PC-3 (cell line): Measurements from ENCODE around the gene BCAS1. TPM values are rescaled to one million over a fixed set of nuclear protein-coding genes. Genes with fewer than 3 reads are reported as not detected.

ENCODE experiments used
- ATAC-seq: fragments of 200-7000 bp; cut with Tn5 transposase; 2 replicates; pipeline ENCODE4 v1.9.1; 2020; ENCODE audit warnings: mild to moderate bottlenecking, moderate library complexity
- BruUV-seq: library from RNA; stranded (reverse); fragments of 400-500 nt; replicated peaks from 2 replicates; lab custom pipeline; 2021; lab: Mats Ljungman, UMichigan
- CTCF ChIA-PET: fragments of 300-600 bp; sonication (Branson Sonifier 250); formaldehyde crosslinking; loops from one replicate; lab custom pipeline; 2022; ENCODE audit warnings: antibody characterized with exemption; lab: Charles Lee
- POLR2A ChIA-PET: fragments of 300-600 bp; sonication (Branson Sonifier 250); formaldehyde crosslinking; loops from one replicate; lab custom pipeline; 2022; ENCODE audit warnings: antibody characterized with exemption; ENCODE audit not compliant: unreplicated experiment; lab: Charles Lee
- DNase-seq: peaks from one replicate; pipeline ENCODE4 v3.0.0-alpha.2; 2015
- H2AFZ ChIP-seq: fragments of 300-600 bp; sonication (generic); 2 replicates; pipeline ENCODE4 v1.6.0; 2016; ENCODE audit warnings: antibody characterized with exemption, low read length
- H3F3A ChIP-seq: fragments of 300-600 bp; sonication (generic); one replicate; pipeline ENCODE4 v1.6.0; 2017; ENCODE audit warnings: antibody characterized with exemption, low read length, control low read depth, mild to moderate bottlenecking; ENCODE audit not compliant: unreplicated experiment
- H3K27ac ChIP-seq: fragments of 300-600 bp; sonication (generic); 2 replicates; pipeline ENCODE4 v1.5.1; 2016; ENCODE audit warnings: mild to moderate bottlenecking, low read length
- H3K27me3 ChIP-seq: fragments of 300-600 bp; sonication (generic); 2 replicates; pipeline ENCODE4 v1.6.1; 2016; ENCODE audit warnings: low read length, mixed read lengths
- H3K36me3 ChIP-seq: fragments of 300-600 bp; sonication (generic); 2 replicates; pipeline ENCODE4 v1.6.1; 2016; ENCODE audit warnings: low read depth, mixed run types, low read length, mixed read lengths
- H3K4me1 ChIP-seq: fragments of 300-600 bp; sonication (generic); 2 replicates; pipeline ENCODE4 v1.5.1; 2016; ENCODE audit warnings: low read length; ENCODE audit not compliant: insufficient read depth
- H3K4me2 ChIP-seq: fragments of 300-600 bp; sonication (generic); 2 replicates; pipeline ENCODE4 v1.6.0; 2016; ENCODE audit warnings: low read length
- H3K4me3 ChIP-seq: fragments of 300-600 bp; sonication (generic); 2 replicates; pipeline ENCODE4 v1.5.1; 2016; ENCODE audit warnings: mild to moderate bottlenecking, low read length, mixed read lengths
- H3K79me2 ChIP-seq: fragments of 300-600 bp; sonication (generic); 2 replicates; pipeline ENCODE4 v1.6.1; 2017; ENCODE audit warnings: low read length, mixed read lengths
- H3K9ac ChIP-seq: fragments of 300-600 bp; sonication (generic); 2 replicates; pipeline ENCODE4 v1.6.0; 2016; ENCODE audit warnings: mild to moderate bottlenecking, low read length
- H3K9me2 ChIP-seq: fragments of 300-600 bp; sonication (generic); replicated peaks from 2 replicates; pipeline ENCODE4 v1.6.1; 2016; ENCODE audit warnings: mixed run types, low read length, mixed read lengths
- H3K9me3 ChIP-seq: fragments of 300-600 bp; sonication (generic); 2 replicates; pipeline ENCODE4 v1.6.1; 2016; ENCODE audit warnings: low read length, mixed read lengths
- H4K20me1 ChIP-seq: fragments of 300-600 bp; sonication (generic); 2 replicates; pipeline ENCODE4 v1.6.1; 2016; ENCODE audit warnings: low read length, mixed read lengths
- CTCF ChIP-seq: fragments of 300-600 bp; sonication (generic); conservative IDR thresholded peaks from 2 replicates; pipeline ENCODE4 v1.5.1; 2017; ENCODE audit warnings: antibody characterized with exemption, low read depth, mild to moderate bottlenecking, low read length
- EZH2 ChIP-seq: fragments of 300-600 bp; sonication (generic); IDR thresholded peaks from one replicate; pipeline ENCODE4 v1.6.1; 2017; ENCODE audit warnings: antibody characterized with exemption, mild to moderate bottlenecking, low read length; ENCODE audit not compliant: unreplicated experiment
- EZH2phosphoT487 ChIP-seq: fragments of 300-600 bp; sonication (generic); IDR thresholded peaks from 2 replicates; pipeline ENCODE4 v1.6.1; 2018; ENCODE audit warnings: mild to moderate bottlenecking, antibody characterized with exemption, low read length, borderline replicate concordance
- intact Hi-C: fragments of 100-400 bp; cut with micrococcal nuclease; formaldehyde crosslinking; loops from 2 replicates; pipeline ENCODE4 v1.9.0; 2023
- total RNA-seq: library from RNA; depleted of rRNA; stranded (reverse); fragments of >200 nt; gene quantifications from 2 replicates; pipeline ENCODE4 v1.2.3, GENCODE V29; 2014

The BCAS1 gene
- total RNA-seq, 1 experiment from 2014 or later = 0.18 TPM

DNA sequence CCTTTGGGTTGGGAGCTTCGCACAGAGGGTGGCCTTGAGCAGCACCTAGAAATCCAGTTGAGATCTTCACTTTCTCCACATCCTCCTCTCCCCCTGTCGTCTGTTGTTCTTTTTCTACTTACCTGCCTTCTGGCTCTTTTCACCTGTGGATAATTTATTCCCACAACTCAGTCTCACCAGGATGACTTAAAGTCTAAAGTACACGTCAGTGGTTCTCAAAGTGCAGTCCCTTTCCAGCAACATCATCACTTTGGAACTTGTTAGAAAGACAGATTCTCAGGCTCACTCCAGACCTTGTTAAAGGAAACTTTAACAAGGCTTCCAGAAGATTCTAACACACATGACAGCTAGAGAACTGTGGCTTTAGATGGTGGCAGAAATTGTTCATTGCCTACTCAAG is 27.7 kb upstream of the BCAS1 start:
- no peaks in the 10 kb centered on the region for H3F3A ChIP-seq
- intact Hi-C loops = loop anchor here (5.0 kb wide), 1 partner anchor 549 kb away; no protein-coding TSS in a partner anchor
- ATAC-seq (no peak), DNase-seq (no peak)
- H3K9me2 ChIP-seq = no peaks in the 10 kb centered on the region
- TF ChIP-seq CTCF = no peak
- no peak for TF ChIP-seq EZH2
- no peak for TF ChIP-seq EZH2phosphoT487
- no peaks in the 10 kb centered on the region for H3K79me2 ChIP-seq
- no peaks in the 10 kb centered on the region for H3K9me3 ChIP-seq
- BruUV-seq = no TSS peak
- no peak overlapping the region for H2AFZ ChIP-seq
- no peak overlapping the region for H3K4me3 ChIP-seq
- H3K27ac ChIP-seq = no peak overlapping the region
- no peak overlapping the region for H3K4me2 ChIP-seq
- H3K36me3 ChIP-seq = no peaks in the 10 kb centered on the region
- H3K27me3 ChIP-seq = no peaks in the 10 kb centered on the region
- ChIA-PET POLR2A (no interaction called here), CTCF (no interaction called here)
- no peak overlapping the region for H3K9ac ChIP-seq
- no peaks in the 10 kb centered on the region for H3K4me1 ChIP-seq
- H4K20me1 ChIP-seq = no peaks in the 10 kb centered on the region

DNA sequence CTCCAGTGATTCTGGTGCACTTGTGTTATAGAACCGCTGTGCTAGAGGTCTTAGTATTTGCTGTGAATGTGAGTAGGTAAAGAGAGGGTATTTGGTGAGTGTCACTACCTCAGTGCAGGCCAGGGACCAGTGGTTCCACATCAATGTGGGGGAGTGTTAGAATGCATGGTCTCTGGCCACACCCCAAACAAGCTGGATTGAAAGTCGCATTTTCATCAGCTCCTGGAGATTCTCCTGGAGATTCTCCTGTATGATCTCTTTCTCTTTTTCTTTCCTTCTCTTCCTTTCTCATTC is 26.8 kb upstream of the BCAS1 start:
- H3K27ac ChIP-seq = no peak overlapping the region
- H3K4me3 ChIP-seq = no peak overlapping the region
- no peaks in the 10 kb centered on the region for H3F3A ChIP-seq
- H3K79me2 ChIP-seq = no peaks in the 10 kb centered on the region
- no peaks in the 10 kb centered on the region for H4K20me1 ChIP-seq
- DNase-seq (no peak), ATAC-seq (peak; percentile 23)
- no peaks in the 10 kb centered on the region for H3K4me1 ChIP-seq
- no peak for TF ChIP-seq CTCF
- no peak for TF ChIP-seq EZH2
- TF ChIP-seq EZH2phosphoT487 = no peak
- no peak overlapping the region for H2AFZ ChIP-seq
- H3K9ac ChIP-seq = no peak overlapping the region
- CTCF ChIA-PET = interaction anchor here (1.0 to 1.8 kb wide), 3 partner anchors 100 to 111 kb away, joined by 3 to 8 read pairs (median 5); partner anchors contain the start of gene PFDN4
- intact Hi-C loops = loop anchor here (2.0 to 5.0 kb wide), 2 partner anchors 30 to 550 kb away; no protein-coding TSS in a partner anchor
- BruUV-seq = no TSS peak
- POLR2A ChIA-PET = no interaction called here
- no peaks in the 10 kb centered on the region for H3K36me3 ChIP-seq
- H3K9me3 ChIP-seq = no peaks in the 10 kb centered on the region
- H3K4me2 ChIP-seq = no peak overlapping the region
- no peaks in the 10 kb centered on the region for H3K9me2 ChIP-seq
- H3K27me3 ChIP-seq = no peaks in the 10 kb centered on the region

- no peak overlapping the region for H2AFZ ChIP-seq
- H3K9ac ChIP-seq = no peak overlapping the region
- no peaks in the 10 kb centered on the region for H4K20me1 ChIP-seq
- no peaks in the 10 kb centered on the region for H3K9me3 ChIP-seq
- ChIA-PET POLR2A (interaction anchor here (0.7 kb wide), 1 partner anchor 105 kb away, joined by 5 read pairs; no protein-coding TSS in a partner anchor), CTCF (interaction anchor here (0.6 to 1.8 kb wide), 4 partner anchors 17 to 104 kb away, joined by 3 to 8 read pairs (median 4); no protein-coding TSS in a partner anchor)
- H3K9me2 ChIP-seq = no peaks in the 10 kb centered on the region
- DNase-seq = no peak
- H3K27ac ChIP-seq = no peak overlapping the region
- H3K4me1 ChIP-seq = no peaks in the 10 kb centered on the region
- ATAC-seq = no peak
- H3K27me3 ChIP-seq = no peaks in the 10 kb centered on the region
- no peak overlapping the region for H3K4me3 ChIP-seq
- H3K4me2 ChIP-seq = no peak overlapping the region
- H3F3A ChIP-seq = no peaks in the 10 kb centered on the region
- intact Hi-C loops = loop anchor here (1.0 to 5.0 kb wide), 3 partner anchors 29 to 551 kb away; no protein-coding TSS in a partner anchor
- no TSS peak for BruUV-seq
- H3K36me3 ChIP-seq = no peaks in the 10 kb centered on the region
- no peaks in the 10 kb centered on the region for H3K79me2 ChIP-seq
- TF ChIP-seq CTCF (no peak), EZH2phosphoT487 (no peak), EZH2 (no peak)
Measured at GRCh38 chr20:54095824-54096223, 25.4 kb upstream of the BCAS1 start.
